ENCODE data around the gene LRMDA.

DNA sequence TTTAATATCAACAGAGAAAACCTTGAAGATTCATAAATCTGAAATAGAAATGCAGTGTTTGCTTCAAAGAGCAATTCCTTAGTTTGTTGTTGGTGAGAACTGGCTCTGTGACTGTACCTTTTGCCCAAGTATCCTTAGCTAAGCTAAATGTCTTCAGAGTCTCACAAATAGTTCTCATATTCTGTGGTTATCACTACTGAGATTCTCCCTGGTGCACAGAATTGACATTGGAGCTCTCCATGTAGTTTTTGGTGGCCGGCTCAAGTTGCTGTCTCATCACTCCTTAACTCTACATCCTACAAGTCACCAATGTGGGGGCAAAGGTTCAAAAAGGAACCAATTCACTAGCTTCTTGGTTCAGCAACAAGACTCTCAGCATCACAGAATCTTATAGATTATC lies 780.3 kb downstream of the LRMDA start:
- TF ChIP-seq, protein P1, sequence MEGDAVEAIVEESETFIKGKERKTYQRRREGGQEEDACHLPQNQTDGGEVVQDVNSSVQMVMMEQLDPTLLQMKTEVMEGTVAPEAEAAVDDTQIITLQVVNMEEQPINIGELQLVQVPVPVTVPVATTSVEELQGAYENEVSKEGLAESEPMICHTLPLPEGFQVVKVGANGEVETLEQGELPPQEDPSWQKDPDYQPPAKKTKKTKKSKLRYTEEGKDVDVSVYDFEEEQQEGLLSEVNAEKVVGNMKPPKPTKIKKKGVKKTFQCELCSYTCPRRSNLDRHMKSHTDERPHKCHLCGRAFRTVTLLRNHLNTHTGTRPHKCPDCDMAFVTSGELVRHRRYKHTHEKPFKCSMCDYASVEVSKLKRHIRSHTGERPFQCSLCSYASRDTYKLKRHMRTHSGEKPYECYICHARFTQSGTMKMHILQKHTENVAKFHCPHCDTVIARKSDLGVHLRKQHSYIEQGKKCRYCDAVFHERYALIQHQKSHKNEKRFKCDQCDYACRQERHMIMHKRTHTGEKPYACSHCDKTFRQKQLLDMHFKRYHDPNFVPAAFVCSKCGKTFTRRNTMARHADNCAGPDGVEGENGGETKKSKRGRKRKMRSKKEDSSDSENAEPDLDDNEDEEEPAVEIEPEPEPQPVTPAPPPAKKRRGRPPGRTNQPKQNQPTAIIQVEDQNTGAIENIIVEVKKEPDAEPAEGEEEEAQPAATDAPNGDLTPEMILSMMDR (conservative IDR thresholded peaks at IDR 0.05; ENCODE audit: low read depth, low read length) = no peak
- TF ChIP-seq EZH2 (IDR thresholded peaks at IDR 0.05; ENCODE audit: low read length, unreplicated experiment) (no peak), EZH2phosphoT487 (IDR thresholded peaks at IDR 0.05; ENCODE audit: borderline replicate concordance, low read length) (no peak)
